DLD1 (cell line): ENCODE measurements around the gene IRAG1.

Experiments
- in situ Hi-C: cut with HindIII; loops from 2 replicates; pipeline ENCODE4 v1.10.0; 2017; ENCODE audit warnings: low sequenced_read_pairs

IRAG1 gene

GRCh38 chr11:10693509-10694081 is at the start of gene IRAG1:
Gene IRAG1 (minus strand): TSS chr11:10693755. CDS start chr11:10693602, 153 bp downstream.
- in situ Hi-C loops, result no loop called here

- in situ Hi-C loops, result no loop called here
Measured at GRCh38 chr11:10742460-10743208, 49.1 kb upstream of the IRAG1 start.

GRCh38 chr11:10735481-10736475 is 42.2 kb upstream of the IRAG1 start:
- in situ Hi-C loops, result no loop called here

- in situ Hi-C loops, result no loop called here
Measured at GRCh38 chr11:10731064-10731680, 37.6 kb upstream of the IRAG1 start.

GRCh38 chr11:10730151-10730550 is 36.6 kb upstream of the IRAG1 start:
- in situ Hi-C loops, result no loop called here

- in situ Hi-C loops, result loop anchor here (5.0 kb wide), 1 partner anchor 52 kb away; no protein-coding TSS in a partner anchor
Measured at GRCh38 chr11:10728789-10729472, 35.4 kb upstream of the IRAG1 start.

- in situ Hi-C loops, result loop anchor here (5.0 kb wide), 1 partner anchor 51 kb away; no protein-coding TSS in a partner anchor
Measured at GRCh38 chr11:10728154-10728553, 34.6 kb upstream of the IRAG1 start.

- in situ Hi-C loops, result loop anchor here (5.0 kb wide), 1 partner anchor 50 kb away; no protein-coding TSS in a partner anchor
Measured at GRCh38 chr11:10727146-10727851, 33.7 kb upstream of the IRAG1 start.

- in situ Hi-C loops, result loop anchor here (5.0 kb wide), 1 partner anchor 49 kb away; no protein-coding TSS in a partner anchor
Measured at GRCh38 chr11:10725907-10726253, 32.3 kb upstream of the IRAG1 start.

GRCh38 chr11:10725114-10725906 is 31.8 kb upstream of the IRAG1 start:
- in situ Hi-C loops, result loop anchor here (5.0 kb wide), 1 partner anchor 48 kb away; no protein-coding TSS in a partner anchor

GRCh38 chr11:10722307-10722706 is 28.8 kb upstream of the IRAG1 start:
- in situ Hi-C loops, result no loop called here

GRCh38 chr11:10720881-10721376 is 27.4 kb upstream of the IRAG1 start:
- in situ Hi-C loops, result no loop called here

GRCh38 chr11:10719616-10720015 is 26.1 kb upstream of the IRAG1 start:
- in situ Hi-C loops, result no loop called here

GRCh38 chr11:10716543-10717259 is 23.1 kb upstream of the IRAG1 start:
- in situ Hi-C loops, result no loop called here

- in situ Hi-C loops, result no loop called here
Measured at GRCh38 chr11:10716122-10716521, 22.6 kb upstream of the IRAG1 start.

GRCh38 chr11:10715571-10715970 is 22.0 kb upstream of the IRAG1 start:
- in situ Hi-C loops, result no loop called here

GRCh38 chr11:10709299-10710086 is 15.9 kb upstream of the IRAG1 start:
- in situ Hi-C loops, result no loop called here
